Inflammatory macrophage treated with lipopolysaccharide for 4 hours (primary cell): ENCODE measurements around the gene AMZ1.

Experiments
- DNase-seq: peaks from one replicate; pipeline ENCODE4 v3.0.0-alpha.2; 2020

Gene AMZ1

DNA sequence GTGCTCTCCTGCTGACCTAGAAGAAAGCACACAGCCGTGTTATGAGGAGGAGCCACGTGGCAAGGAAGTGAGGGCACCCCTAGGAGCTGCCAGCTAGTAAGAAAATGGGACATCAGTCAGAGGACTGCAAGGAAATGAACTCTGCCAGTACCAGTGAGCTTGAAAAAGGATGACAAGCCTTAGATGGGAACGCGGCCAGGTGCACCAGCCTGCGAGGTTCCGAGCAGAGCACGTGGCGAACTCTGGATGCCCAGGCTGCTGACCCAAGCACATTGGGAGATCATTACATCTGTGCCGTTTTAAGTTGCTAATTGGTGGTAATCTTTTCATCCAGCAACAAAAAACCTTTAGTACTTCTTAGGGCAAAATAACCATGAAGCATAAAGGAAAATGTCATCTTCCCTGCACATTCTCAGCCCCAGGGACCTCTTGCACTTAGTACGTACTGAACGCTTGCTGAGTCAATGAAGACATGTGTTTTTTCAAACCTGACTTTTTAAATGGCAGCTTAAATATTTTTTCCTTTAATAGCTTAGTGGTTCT is 69.4 kb downstream of the AMZ1 start:
- no peak for DNase-seq

GRCh38 chr7:2757904-2758672 is 70.1 kb downstream of the AMZ1 start:
- DNase-seq: peak; percentile 99

- DNase-seq: no peak
Observed at GRCh38 chr7:2758673-2759616, 70.9 kb downstream of the AMZ1 start.

DNA sequence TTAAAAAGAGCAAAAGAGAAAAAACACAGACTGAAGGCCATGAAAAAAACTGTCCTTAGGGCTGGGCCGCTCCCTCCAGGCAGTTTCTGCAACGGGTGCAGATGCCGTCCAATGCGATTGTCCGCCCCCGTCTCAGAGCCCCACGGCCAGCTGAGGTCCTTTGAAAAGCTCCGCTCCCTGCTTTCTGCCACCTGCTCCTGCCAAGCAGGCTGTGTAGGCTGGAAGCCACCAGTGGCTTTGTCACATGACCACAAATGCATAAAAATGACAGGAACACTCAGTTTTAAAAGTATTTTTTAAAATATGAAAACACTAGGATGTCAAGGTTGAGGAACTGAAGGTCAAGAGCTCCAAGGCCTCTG is 71.7 kb downstream of the AMZ1 start:
- DNase-seq: no peak

DNA sequence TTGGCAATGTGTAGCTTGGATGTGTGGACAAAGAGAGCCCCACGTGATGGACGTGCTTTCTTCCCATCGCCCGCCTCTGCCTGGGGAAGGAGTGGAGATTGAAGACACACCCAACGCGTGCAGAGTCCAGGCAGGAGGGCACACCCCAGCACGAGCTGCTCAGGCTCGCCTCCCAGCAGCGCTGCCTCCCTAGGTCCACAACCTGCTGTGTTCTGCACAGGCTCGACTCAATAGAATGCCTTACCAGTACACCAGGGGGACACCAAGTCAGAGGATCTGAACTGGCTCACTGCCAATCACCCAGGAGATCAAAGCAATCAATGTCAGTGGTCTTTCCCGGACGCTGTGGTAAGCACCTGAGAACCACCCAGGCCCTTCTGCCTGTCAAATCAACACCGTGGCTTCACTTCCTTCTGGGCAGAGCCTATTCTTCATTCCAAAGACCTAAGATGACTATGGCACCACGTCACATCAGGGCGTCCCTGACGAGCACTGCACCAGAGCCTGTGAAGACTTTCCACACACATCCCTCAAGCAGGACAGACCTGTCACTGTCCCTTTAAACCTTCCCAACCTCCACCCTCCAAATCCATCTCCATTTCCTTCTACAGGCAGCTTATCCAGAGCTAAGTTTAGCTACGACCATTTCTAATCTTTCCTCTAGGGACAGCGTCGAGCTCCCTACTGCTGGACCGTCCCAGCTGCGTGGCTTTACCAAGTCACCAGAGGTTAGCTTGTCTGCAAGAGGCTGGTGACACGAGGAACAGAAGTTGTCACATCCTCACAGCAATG is 72.3 kb downstream of the AMZ1 start:
- DNase-seq: peak; percentile 75

GRCh38 chr7:2761131-2761624 is 73.2 kb downstream of the AMZ1 start:
- no peak for DNase-seq

- no peak for DNase-seq
Observed at GRCh38 chr7:2761801-2762497, 73.9 kb downstream of the AMZ1 start.

GRCh38 chr7:2763597-2763996 is 75.6 kb downstream of the AMZ1 start:
- no peak for DNase-seq

GRCh38 chr7:2764621-2765020 is 76.6 kb downstream of the AMZ1 start:
- no peak for DNase-seq
